Neural cell (in vitro differentiated cells): ENCODE measurements around the gene LIN54. TPM values are rescaled to one million over a fixed set of nuclear protein-coding genes. Genes with fewer than 3 reads are reported as not detected.

Experiments used
- H2AFZ ChIP-seq: fragments of 200-600, 300-800 bp; sonication (generic), shearing (Covaris generic); 2 replicates; pipeline ENCODE4 v1.6.0; 2014; ENCODE audit warnings: low read depth, mild to moderate bottlenecking, antibody characterized with exemption, low read length, moderate library complexity
- H3F3A ChIP-seq: fragments of 200-600 bp; shearing (Covaris generic); 2 replicates; pipeline ENCODE4 v1.6.1; 2016; ENCODE audit warnings: mild to moderate bottlenecking, moderate library complexity, mixed read lengths, antibody characterized with exemption, low read length; ENCODE audit not compliant: insufficient read depth, poor library complexity, severe bottlenecking
- H3K27ac ChIP-seq: fragments of 200-600, 300-800 bp; sonication (generic), shearing (Covaris generic); 2 replicates; pipeline ENCODE4 v1.5.1; 2014; ENCODE audit warnings: mild to moderate bottlenecking, low read length, moderate library complexity
- H3K27me3 ChIP-seq: fragments of 300-800, 200-600 bp; sonication (generic), shearing (Covaris generic); 2 replicates; pipeline ENCODE4 v1.6.0; 2014; ENCODE audit warnings: mild to moderate bottlenecking, low read depth, low read length, moderate library complexity; ENCODE audit not compliant: insufficient read depth
- H3K36me3 ChIP-seq: fragments of 300-800, 200-600 bp; sonication (generic), shearing (Covaris generic); 2 replicates; pipeline ENCODE4 v1.5.1; 2014; ENCODE audit warnings: mild to moderate bottlenecking, antibody characterized with exemption, low read length, moderate library complexity; ENCODE audit not compliant: insufficient read depth
- H3K4me2 ChIP-seq: fragments of 300-800, 200-600 bp; sonication (generic), shearing (Covaris generic); 2 replicates; pipeline ENCODE4 v1.6.0; 2014; ENCODE audit warnings: mild to moderate bottlenecking, low read length
- H3K4me3 ChIP-seq: fragments of 300-800, 200-600 bp; sonication (generic), shearing (Covaris generic); 2 replicates; pipeline ENCODE4 v1.5.1; 2014; ENCODE audit warnings: mild to moderate bottlenecking, low read length, moderate library complexity
- H3K79me2 ChIP-seq: fragments of 200-600 bp; shearing (Covaris generic); replicated peaks from 2 replicates; pipeline ENCODE4 v1.6.0; 2014; ENCODE audit warnings: mild to moderate bottlenecking, low read length, moderate library complexity; ENCODE audit not compliant: insufficient read depth
- H3K9ac ChIP-seq: fragments of 300-800, 200-600 bp; sonication (generic), shearing (Covaris generic); 2 replicates; pipeline ENCODE4 v1.6.1; 2016; ENCODE audit warnings: mild to moderate bottlenecking, low read length, mixed read lengths
- H3K9me2 ChIP-seq: fragments of 200-600 bp; shearing (Covaris generic); 2 replicates; pipeline ENCODE4 v1.6.1; 2016; ENCODE audit warnings: mild to moderate bottlenecking, low read length, mixed read lengths; ENCODE audit not compliant: insufficient read depth
- H3K9me3 ChIP-seq: fragments of 200-600, 300-800 bp; sonication (generic), shearing (Covaris generic); 2 replicates; pipeline ENCODE4 v1.6.1; 2016; ENCODE audit warnings: mild to moderate bottlenecking, mixed run types, low read length, moderate library complexity, mixed read lengths
- H4K20me1 ChIP-seq: fragments of 200-600 bp; shearing (Covaris generic); 2 replicates; pipeline ENCODE4 v1.6.1; 2016; ENCODE audit warnings: mild to moderate bottlenecking, mixed run types; ENCODE audit not compliant: insufficient read depth
- CTCF ChIP-seq: fragments of 450-650 bp; IDR thresholded peaks from 2 replicates; pipeline ENCODE4 v1.5.1; 2014; ENCODE audit warnings: antibody characterized with exemption, mild to moderate bottlenecking, moderate library complexity; ENCODE audit not compliant: poor library complexity, severe bottlenecking
- EP300 ChIP-seq: fragments of 450-650 bp; conservative IDR thresholded peaks from 2 replicates; pipeline ENCODE4 v1.6.1; 2014; ENCODE audit warnings: antibody characterized with exemption, mild to moderate bottlenecking, moderate library complexity; ENCODE audit not compliant: poor library complexity, severe bottlenecking
- EZH2 ChIP-seq: fragments of 200-600, 300-800 bp; shearing (Covaris generic), sonication (generic); IDR thresholded peaks from 2 replicates; pipeline ENCODE4 v1.6.1; 2014; ENCODE audit warnings: antibody characterized with exemption, low read length, borderline replicate concordance, mild to moderate bottlenecking; ENCODE audit not compliant: insufficient read depth, poor library complexity, severe bottlenecking
- MXI1 ChIP-seq: fragments of 450-650 bp; conservative IDR thresholded peaks from 2 replicates; pipeline ENCODE4 v1.6.1; 2014; ENCODE audit warnings: antibody characterized with exemption, mild to moderate bottlenecking; ENCODE audit not compliant: poor library complexity, severe bottlenecking
- POLR2AphosphoS5 ChIP-seq: IDR thresholded peaks from 2 replicates; pipeline ENCODE4 v1.6.1; 2012
- RAD21 ChIP-seq: fragments of 450-650 bp; conservative IDR thresholded peaks from 2 replicates; pipeline ENCODE4 v1.6.1; 2014; ENCODE audit warnings: antibody characterized with exemption, mild to moderate bottlenecking, moderate library complexity
- REST ChIP-seq: IDR thresholded peaks from 2 replicates; pipeline ENCODE4 v1.6.1; 2012; ENCODE audit warnings: borderline replicate concordance
- SMC3 ChIP-seq: fragments of 450-650 bp; conservative IDR thresholded peaks from 2 replicates; pipeline ENCODE4 v1.6.1; 2014; ENCODE audit warnings: antibody characterized with exemption, mild to moderate bottlenecking, moderate library complexity; ENCODE audit not compliant: poor library complexity
- TAF1 ChIP-seq: IDR thresholded peaks from 2 replicates; pipeline ENCODE4 v1.6.1; 2012; ENCODE audit warnings: low read depth
- polyA plus RNA-seq: library from polyadenylated mRNA; depleted of rRNA; stranded (reverse); fragments of >200 nt; gene quantifications from 2 replicates; pipeline ENCODE4 v1.2.3, GENCODE V29; 2014

Gene LIN54
- polyA plus RNA-seq, 1 donor from 2014 or later, result 7.3 TPM

DNA sequence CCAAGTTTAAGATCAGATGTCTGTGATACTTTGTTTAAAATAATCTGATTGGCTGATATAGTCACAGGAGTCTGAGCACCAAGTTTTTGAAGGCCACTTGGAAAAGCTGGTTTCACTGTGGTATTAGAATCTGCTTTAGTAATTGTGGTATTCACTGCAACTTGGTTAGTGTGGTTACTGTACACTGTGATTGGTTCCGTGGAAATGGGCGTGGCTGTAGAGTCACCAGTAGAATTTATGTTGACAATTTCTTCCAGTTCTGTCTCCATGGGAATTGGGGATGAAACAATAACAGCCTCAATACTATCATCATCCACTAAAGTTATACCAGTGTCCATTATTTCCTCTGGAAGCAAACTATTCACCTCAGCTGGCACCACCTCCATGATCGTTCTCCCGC, 26.2 kb downstream of the LIN54 start:
- no peaks in the 10 kb centered on the region for H3K27me3 ChIP-seq
- no peak overlapping the region for H3K27ac ChIP-seq
- no peak overlapping the region for H3K4me3 ChIP-seq
- H3K9ac ChIP-seq, result no peak overlapping the region
- TF ChIP-seq TAF1 (no peak), REST (no peak), MXI1 (no peak), EZH2 (no peak), SMC3 (no peak), POLR2AphosphoS5 (no peak), CTCF (no peak), EP300 (no peak), RAD21 (no peak)
- H2AFZ ChIP-seq, result no peak overlapping the region
- no peaks in the 10 kb centered on the region for H3K9me2 ChIP-seq
- no peaks in the 10 kb centered on the region for H3F3A ChIP-seq
- H3K4me2 ChIP-seq, result no peak overlapping the region
- H3K79me2 ChIP-seq, result no peaks in the 10 kb centered on the region
- H3K9me3 ChIP-seq, result no peaks in the 10 kb centered on the region
- no peaks in the 10 kb centered on the region for H4K20me1 ChIP-seq
- H3K36me3 ChIP-seq, result no peaks in the 10 kb centered on the region

DNA sequence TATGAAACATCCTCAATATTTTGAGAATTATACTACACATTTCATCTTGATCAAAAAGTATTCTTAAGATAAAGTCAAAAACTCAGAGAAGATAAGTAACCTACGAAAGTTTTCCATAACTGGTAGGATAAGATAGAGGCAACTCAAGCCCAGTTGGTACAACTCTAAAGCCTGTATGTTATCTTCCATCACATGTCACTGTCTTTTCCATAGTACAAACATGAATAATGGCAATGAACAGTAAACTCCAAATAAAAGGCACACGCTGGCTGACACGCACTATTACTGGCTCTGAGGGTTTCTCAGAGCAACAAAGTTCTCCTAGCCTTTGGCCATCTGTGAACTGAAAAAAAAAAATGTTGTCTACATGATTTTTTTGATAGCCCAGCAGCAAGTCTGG, 27.2 kb downstream of the LIN54 start:
- Histone ChIP-seq H3K9me3 (no peaks in the 10 kb centered on the region), H3K4me3 (no peak overlapping the region), H3K36me3 (no peaks in the 10 kb centered on the region), H3K9me2 (no peaks in the 10 kb centered on the region), H3K27ac (no peak overlapping the region), H3K4me2 (no peak overlapping the region), H3K9ac (no peak overlapping the region), H3K27me3 (no peaks in the 10 kb centered on the region), H3K79me2 (no peaks in the 10 kb centered on the region), H3F3A (no peaks in the 10 kb centered on the region), H2AFZ (no peak overlapping the region), H4K20me1 (no peaks in the 10 kb centered on the region)
- TF ChIP-seq POLR2AphosphoS5, result no peak
- no peak for TF ChIP-seq REST
- no peak for TF ChIP-seq EP300
